Stimulated activated CD8-positive, alpha-beta memory T cell treated with anti-CD3 and anti-CD28 coated beads, Interleukin-15, amount 100 ng/mL, for 48 hours (primary cell): ENCODE measurements around the gene CEP350.
"Not testable (repeated sequence)": the region's sequence is repeated elsewhere in the genome, so short reads cannot be mapped to it uniquely, and the experiment has no call there.

Source experiments
- DNase-seq, 2 donors: peaks; one replicate each; pipeline ENCODE4 v3.0.0-alpha.2; 2020; ENCODE audit warnings: low read depth in 2 of 2

CEP350 gene

DNA sequence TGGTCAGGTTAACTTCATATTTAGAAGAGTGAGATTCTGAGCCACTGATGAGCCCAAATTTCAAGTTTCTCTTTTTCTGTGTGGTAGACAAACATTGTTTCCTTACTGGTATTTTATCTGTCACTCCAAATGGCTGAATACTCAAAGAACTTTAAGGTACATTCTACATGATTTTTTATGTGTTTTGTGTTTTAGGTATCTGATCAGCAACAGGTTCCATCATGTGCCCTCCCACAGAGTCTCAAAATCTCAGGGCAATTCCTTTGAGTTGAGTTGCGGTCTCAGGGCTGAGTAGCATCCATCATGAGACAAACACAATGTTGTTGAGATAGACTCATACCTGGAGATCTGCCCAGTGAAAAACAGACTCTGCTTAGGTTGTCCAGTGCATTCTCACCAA, 14.7 kb upstream of the CEP350 start:
- DNase-seq = no peak

- DNase-seq = no peak
Observed at GRCh38 chr1:179941454-179941853, 13.2 kb upstream of the CEP350 start.

DNA sequence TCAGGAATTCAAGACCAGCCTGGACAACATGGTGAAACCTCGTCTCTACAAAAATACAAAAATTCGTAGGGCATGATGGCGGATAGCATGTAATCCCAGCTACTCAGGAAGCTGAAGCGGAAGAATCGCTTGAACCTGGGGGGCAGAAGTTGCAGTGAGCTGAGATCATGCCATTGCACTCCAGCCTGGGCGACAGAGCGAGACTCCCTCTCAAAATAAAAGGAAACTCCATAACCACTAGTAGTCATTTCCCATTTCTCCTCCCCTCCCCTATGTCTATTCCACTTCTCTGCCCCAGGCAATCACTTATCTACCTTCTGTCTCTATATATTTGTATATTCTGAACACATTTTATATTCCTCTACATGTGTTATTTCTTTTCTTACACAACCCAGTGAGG, 4.0 kb upstream of the CEP350 start:
- no peak for DNase-seq

DNA sequence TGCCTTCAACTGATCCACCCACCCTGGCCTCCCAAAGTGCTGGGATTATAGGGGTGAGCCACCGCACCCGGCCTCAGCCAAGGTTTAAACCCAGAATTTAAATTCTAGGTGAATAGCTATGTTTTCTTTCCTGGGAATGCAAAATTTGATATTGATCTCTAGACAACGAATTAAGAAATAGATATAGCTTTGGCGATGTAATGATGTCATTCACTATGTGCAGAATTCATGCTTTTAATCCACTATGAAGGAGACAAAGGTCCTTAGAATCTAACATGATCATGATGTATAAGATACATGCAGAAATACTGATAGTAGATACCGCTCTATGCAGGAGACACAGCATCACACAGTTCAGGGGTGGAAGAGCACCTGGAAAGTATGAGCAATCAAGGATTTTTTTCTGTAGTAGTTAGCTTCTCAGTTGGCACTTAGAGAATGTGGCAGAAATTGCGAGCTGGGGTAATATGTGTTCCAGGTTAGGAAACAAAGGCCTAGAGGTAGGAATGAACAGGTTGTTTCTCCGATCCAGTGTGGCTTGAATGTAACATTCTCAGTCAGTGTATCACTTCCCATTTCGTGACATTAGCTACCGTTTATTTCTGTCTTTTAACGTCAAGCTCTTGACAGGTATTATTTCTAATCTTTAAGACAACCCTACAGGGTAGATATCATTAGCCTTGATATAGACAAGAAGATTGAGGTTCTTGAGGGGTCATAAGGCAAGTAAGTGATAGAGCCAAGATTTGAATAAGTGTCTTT, 3.0 kb upstream of the CEP350 start:
- no peak for DNase-seq

DNA sequence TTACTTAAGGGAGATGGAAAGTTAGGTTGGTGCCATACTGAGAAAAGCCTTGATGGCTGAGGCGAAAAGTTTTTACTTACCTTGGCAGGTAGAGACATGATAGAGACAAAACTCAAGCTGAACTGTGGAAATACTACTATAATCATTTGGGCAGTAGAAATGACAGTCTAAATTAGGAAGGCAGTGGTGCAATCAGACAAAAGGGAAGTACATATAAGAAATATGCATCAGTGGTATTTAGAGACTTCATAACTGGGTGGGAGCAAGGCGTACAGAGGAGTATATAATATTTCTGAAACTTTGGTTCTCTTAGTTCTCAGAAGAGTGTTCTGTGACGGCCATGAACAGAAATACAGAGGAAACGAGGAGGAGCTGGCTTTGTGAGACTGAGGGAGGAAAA, 2.4 kb upstream of the CEP350 start:
- no peak for DNase-seq

GRCh38 chr1:179953974-179954492, 577 bp upstream of the CEP350 start:
- peak; percentile 16 to 35 for DNase-seq

DNA sequence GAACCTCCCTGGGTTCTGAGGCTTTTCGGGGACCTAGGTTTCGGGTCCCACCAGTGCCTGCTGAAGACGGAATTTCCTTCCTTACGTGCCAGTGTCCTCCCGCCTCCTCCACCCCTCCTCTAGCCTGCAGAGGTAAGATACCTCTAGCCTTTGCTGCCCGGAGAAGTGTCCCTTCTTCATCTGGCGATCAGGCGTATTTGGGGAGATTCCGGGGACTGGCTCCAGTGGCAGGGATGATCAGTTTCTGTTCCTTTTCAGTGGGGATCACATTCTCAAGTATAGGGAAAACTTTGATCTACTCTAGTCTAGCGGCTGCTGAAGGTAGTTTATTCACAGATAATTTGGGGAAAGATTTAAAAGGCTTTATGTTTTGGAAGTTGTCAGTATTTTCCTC, 674 bp downstream of the CEP350 start:
- no peak for DNase-seq

GRCh38 chr1:179955731-179956130, 1.1 kb downstream of the CEP350 start:
- no peak for DNase-seq

- DNase-seq = no peak
Observed at GRCh38 chr1:179958359-179958758, 3.7 kb downstream of the CEP350 start.

DNA sequence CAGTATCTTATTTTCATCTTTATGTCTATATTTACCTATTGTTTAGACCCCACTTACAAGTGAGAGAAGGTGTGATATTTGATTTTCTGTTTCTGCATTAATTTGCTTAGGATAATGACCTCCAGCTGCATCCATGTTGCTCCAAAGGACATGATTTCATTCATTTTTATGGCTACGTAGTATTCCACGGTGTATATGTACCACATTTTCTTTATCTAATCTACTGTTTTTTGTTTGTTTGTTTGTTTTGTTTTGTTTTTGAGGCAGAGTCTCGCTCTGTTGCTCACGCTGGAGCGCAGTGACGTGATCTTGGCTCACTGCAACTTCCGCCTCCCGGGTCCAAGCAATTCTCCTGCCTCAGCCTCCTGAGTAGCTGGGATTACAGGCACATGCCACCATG, 7.6 kb downstream of the CEP350 start:
- DNase-seq = not testable (repeated sequence)

DNA sequence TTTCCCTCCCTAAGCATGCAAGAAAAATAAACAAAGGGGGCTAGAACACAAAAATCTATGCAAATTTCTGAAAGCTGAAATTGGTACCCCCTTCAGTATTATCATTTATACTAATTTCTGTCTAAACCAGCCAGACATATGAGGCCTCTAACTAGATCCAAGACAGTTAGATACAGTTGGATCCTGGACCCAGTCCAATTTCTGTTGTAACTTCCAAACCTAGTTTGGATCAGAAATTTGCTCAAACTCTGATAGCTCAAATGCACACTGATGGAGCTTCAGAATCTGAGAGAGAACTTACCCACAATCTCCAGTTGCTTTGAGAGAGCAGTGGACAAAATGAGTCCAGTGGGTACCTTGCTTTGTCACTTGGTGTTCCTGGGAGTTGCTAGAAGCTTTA, 11.9 kb downstream of the CEP350 start:
- no peak for DNase-seq

GRCh38 chr1:179968284-179968993, 13.8 kb downstream of the CEP350 start:
- no peak for DNase-seq

DNA sequence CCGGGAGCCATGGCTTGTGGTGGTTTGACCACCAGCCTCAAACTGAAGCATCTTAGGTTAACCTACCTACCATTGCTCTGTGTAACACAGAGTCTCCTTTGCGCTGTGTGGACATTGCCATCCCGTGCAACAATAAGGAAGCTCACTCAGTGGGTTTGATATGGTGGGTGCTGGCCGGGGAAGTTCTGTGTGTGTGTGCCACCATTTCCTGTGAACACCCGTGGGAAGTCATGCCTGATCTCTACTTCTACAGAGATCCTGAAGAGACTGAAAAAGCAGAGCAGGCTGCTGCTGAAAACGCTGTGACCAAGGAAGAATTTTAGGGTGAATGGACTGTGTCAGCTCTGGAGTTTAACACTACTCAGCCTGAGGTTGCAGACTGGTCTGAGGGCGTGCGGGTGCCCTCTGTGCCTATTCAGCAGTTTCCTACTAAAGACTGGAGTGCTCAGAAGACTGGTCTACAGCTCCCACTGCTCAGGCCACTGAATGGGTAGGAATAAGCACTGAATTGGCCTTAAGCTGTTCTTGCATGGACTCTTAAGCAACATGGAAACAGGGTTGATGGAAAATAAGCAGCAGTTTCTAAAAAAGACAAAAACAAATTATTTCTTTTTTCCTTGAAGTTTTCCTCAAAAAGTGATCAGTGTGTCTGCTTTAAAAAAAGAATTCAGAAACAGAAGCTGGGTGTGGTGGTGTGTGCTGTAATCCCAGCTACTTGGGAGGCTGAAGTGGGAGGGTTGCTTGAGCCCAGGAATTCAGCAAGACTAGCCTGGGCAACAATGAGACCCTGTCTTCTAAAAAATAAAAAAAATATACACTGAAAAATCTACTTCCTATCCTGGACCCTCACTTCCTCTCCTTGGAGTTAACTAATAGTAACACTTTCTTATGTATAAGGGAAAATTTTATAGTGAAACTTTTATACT, 14.6 kb downstream of the CEP350 start:
- no peak for DNase-seq

- no peak for DNase-seq
Observed at GRCh38 chr1:179969962-179970361, 15.4 kb downstream of the CEP350 start.

GRCh38 chr1:179971563-179972496, 17.2 kb downstream of the CEP350 start:
- DNase-seq = no peak

DNA sequence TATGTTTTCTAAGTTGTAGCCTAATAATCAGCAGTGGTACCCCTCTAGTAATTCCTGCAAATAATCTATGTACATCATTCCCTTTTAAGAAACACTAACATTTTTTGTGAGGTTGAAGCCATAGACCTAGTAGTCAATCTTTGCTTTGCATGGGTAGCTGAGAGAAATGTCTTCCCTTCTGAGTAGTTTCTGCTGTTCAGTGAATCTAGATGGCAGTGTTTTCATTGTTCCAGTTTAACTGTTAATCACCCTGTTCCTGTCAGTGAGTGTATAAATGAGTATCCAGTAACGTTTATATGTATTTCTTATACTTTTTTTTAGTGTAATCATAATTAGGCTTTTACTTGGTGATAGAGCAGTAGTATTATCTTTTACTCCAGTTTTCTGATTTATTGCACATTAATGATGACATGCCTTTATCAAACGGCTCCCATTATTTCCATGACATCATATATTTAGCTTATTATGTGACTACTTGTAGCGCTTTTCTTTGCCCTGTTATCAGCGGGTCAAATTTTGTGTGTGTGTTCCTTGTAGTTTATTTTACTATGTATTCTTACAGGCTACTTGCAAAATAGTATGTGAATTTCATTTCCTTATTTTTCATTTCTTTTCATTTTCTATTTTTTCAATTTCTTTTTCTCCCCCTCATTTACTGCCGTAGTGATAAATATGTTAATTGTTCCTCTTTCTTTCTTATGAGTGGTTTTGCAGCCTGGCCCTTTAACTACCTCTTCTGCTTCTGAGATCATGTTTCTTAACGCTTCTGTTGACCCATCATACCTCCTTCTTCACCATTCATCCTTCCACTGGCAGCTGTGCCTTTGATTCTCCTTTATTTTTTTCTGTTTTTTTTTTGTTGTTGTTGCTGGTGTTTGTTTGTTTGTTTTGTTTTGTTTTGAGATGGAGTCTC, 18.8 kb downstream of the CEP350 start:
- no peak for DNase-seq

DNA sequence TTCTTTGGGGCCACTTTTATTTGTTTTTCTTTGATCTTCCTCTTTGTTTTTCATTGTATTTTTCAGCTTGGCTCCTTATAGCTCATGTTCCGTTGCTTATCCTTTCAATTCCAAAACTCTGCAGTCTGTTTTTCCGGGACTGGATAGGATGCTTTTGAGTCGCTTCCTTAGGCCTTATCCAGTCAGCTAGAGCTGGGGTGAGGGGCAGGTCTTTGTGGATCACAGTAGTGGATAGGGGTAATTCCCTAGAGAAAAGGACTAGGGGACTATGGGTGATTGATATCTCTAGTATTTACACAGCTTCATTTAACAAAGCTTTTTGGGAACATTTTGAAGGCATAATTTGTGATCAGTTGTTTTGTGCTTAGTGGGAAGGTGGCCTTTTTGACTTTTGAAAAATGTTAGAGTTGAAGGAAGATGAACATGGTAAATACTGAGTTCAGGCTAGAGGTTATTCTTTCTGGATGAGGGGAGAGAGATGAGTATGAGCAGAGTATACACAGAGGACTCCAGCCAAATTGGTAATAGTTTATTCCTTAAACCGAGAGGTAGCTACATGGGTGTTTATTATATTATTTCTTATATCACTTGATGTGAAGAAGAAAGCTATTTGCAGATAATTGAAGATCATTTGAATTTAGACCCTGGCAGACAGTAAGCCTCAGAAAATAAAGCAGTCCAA, 22.5 kb downstream of the CEP350 start:
- DNase-seq = no peak

GRCh38 chr1:179978199-179979079, 23.8 kb downstream of the CEP350 start:
- DNase-seq = no peak
